GM10266 (cell line): ENCODE measurements around the gene HOXD11.

ENCODE experiments used
- DNase-seq: peaks from one replicate; pipeline ENCODE4 v3.0.0; 2012; ENCODE audit errors: extremely low spot score
- TF ChIP-seq, protein P1 (sequence below): IDR thresholded peaks from 2 replicates; pipeline ENCODE4 v1.5.1; 2012; ENCODE audit warnings: mild to moderate bottlenecking, low read depth; ENCODE audit not compliant: control insufficient read depth, insufficient read depth; ENCODE audit errors: missing control alignments

The HOXD11 gene

DNA sequence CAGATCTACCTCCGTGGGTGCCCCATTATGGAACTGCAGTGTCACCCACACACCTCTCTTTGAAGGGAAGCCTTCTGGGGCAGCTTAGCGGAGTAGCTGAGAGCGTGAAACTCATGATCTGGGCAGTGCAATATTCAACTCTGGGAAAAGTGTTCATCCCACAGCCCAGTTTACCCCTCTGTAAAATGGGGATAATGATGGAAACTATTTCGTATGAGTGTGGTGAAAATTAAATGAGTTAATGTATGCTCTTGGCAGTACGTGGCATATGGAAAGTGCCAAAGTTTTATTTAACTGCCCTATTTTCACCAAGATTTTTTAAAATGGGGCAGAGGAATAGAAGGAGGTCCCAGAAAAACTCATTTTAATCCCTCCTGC lies 34.8 kb upstream of the HOXD11 start:
- DNase-seq: no peak
- TF ChIP-seq, protein P1, sequence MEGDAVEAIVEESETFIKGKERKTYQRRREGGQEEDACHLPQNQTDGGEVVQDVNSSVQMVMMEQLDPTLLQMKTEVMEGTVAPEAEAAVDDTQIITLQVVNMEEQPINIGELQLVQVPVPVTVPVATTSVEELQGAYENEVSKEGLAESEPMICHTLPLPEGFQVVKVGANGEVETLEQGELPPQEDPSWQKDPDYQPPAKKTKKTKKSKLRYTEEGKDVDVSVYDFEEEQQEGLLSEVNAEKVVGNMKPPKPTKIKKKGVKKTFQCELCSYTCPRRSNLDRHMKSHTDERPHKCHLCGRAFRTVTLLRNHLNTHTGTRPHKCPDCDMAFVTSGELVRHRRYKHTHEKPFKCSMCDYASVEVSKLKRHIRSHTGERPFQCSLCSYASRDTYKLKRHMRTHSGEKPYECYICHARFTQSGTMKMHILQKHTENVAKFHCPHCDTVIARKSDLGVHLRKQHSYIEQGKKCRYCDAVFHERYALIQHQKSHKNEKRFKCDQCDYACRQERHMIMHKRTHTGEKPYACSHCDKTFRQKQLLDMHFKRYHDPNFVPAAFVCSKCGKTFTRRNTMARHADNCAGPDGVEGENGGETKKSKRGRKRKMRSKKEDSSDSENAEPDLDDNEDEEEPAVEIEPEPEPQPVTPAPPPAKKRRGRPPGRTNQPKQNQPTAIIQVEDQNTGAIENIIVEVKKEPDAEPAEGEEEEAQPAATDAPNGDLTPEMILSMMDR: no peak

DNA sequence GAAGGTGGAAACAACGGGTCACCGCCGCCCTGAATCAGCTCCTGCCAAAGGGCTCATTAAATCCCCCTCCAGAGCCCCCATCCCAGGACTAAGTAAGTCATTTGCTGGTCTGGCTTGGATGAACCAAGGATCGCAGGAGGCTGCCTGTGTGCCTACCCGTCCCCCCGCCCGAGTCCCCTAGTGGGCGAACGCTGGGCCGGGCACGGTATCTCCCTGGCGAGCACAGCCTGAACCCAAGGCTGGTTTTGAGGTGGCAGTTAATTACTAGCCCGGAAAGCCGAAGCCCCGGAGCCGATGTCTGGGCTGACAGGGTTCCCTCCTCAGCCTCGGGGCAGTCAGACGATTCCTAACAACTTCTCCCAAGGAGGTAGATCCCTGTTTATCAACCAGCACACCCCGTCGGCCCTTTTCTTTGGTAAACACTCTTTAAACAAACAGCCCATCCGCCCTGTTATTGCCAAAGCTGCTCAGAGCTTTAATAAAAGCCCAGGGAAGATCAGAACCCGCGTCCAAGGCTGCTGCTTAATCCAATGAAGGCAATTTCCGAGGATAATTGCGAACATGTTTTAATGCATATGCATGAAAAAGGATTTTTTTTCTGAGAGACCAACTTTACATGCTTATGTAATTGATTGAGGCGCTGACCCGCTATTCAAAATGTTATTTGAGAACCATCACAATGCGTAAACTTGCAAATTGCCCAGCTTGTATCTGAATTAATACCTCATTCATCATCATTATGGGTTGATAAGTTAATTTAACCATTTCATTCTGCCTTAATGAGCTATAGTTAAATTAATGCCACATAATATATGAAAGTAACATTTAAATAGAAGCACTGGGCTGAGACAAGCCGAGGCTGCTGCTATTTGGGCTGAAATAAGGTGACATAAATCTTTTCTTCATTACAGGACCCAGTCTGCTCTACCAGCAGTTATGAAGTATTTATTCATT lies 33.9 kb upstream of the HOXD11 start:
- no peak for DNase-seq

DNA sequence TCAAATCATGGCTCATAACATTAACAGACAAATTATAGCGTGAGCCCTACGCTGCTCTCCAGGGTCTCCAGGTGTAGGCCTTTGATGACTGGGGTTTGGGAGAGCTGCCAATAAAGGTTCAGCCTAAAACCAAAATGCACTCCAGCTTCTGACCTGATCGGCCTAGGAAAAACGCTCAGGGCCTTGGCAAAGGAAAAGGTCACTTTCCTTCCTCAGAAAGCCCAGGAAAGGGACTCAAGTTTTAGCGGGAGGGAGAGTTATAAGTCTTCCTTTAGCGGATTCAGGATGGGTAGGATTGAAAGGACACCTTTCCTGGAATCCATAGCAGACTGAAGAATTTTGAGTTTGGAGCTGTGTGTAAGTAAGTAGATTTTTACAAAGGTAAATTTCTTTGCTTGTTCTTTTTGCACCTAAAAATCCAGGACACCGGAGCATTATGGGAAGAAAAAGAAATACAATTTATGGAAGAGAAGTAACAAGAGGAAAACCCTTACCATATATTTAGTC lies 32.1 kb upstream of the HOXD11 start:
- TF ChIP-seq, protein P1: no peak
- DNase-seq: no peak

More for the DNA sequence above, 33.9 kb upstream of the HOXD11 start:
- TF ChIP-seq, protein P1: no peak

DNA sequence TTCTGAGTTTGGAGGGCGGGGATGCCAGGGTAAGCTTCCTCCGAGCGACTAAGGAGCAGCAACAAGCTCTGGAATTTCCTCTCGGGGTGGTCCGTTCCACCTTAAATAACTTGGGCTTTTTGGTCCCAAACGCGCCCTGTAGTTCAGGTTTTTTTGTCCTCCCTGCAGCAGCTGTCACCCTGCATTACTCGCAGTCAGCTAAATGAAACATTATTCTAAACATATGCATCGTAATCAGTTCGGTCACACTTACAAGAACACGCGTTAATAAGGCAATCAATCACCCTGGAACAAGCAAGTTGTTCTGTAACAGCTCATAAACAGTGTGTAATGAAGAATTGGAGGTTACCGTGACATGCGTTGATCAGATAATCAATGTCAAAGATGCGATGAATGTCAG lies 31.6 kb upstream of the HOXD11 start:
- TF ChIP-seq, protein P1: no peak
- DNase-seq: no peak

DNA sequence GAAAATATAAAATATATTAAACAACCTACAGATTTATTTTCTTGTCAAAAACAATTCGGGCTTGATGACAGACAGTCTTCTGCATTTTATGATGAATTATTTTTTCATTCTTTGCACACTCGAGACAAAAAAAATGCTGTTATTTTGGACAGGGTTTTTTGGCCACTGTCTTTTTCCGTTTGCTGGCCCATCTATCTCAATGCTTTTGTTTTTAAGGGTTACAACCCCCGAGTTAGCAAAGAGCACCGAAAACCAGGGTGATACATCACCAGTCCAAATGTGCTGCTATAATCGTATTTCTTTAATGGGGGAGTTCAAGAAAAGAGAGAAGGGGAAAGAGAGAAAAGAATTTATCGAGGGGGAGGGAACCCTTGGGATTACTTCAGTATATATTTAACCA lies 31.0 kb upstream of the HOXD11 start:
- no peak for DNase-seq
- TF ChIP-seq, protein P1: no peak

DNA sequence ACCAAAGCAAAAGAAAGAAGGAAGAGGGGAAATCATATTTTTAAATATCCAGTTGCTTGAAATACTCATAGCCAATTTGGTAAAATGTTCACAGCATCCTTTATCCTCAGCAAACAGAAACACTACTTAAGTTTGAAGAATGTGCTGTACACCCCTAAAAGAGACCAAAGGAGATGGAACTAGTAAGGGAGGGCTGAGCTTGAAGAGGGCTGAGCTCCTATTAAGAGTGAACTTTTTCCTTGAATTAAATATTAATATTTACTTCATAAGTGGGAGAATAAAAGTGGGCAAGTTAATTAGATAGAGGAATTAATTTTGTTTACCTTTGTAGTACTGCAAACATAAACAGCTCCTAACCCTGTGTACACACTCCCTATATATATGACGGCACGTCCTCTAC lies 30.3 kb upstream of the HOXD11 start:
- TF ChIP-seq, protein P1: no peak
- peak; percentile 12 for DNase-seq
